GM23338 (cell line): Measurements from ENCODE around the gene NACAD.

Source experiments
- CTCF ChIP-seq, 2 experiments: fragments of 200-600 bp in 1 of 2; sonication (generic) in 1 of 2; conservative IDR thresholded peaks; 2 replicates each; pipeline versions ENCODE4 v1.5.1 to v1.6.1; 2016 to 2017; ENCODE audit warnings: antibody characterized with exemption in 2 of 2, low read depth in 2 of 2, mild to moderate bottlenecking in 2 of 2, moderate library complexity in 1 of 2
- EZH2 ChIP-seq: fragments of 200-600 bp; sonication (generic); IDR thresholded peaks from one replicate; pipeline ENCODE4 v1.8.0; 2017; ENCODE audit warnings: antibody characterized with exemption, mild to moderate bottlenecking, low read depth; ENCODE audit not compliant: unreplicated experiment
- JUNB ChIP-seq: IDR thresholded peaks from one replicate; pipeline ENCODE4 v1.6.1; 2016; ENCODE audit warnings: antibody characterized with exemption; ENCODE audit not compliant: unreplicated experiment
- POLR2AphosphoS5 ChIP-seq: IDR thresholded peaks from 2 replicates; pipeline ENCODE4 v1.6.1; 2016; ENCODE audit warnings: antibody characterized with exemption, low read depth
- REST ChIP-seq: IDR thresholded peaks from one replicate; pipeline ENCODE4 v1.6.1; 2018; ENCODE audit warnings: antibody characterized with exemption; ENCODE audit not compliant: unreplicated experiment

- TF ChIP-seq CTCF (conservative IDR thresholded peaks at IDR 0.05; ENCODE audit: low read depth in 2 of 2) (no peak), REST (no peak), EZH2 (no peak), JUNB (no peak), POLR2AphosphoS5 (no peak)
These were observed 26.9 kb downstream of the NACAD start for GRCh38 chr7:45061806-45062425.
